Hepatic stellate cell (primary cell): ENCODE data around the gene ATG5.

ENCODE experiments used
- DNase-seq: peaks from one replicate; pipeline ENCODE4 v3.0.0; 2011; ENCODE audit warnings: low spot score

The ATG5 gene

DNA sequence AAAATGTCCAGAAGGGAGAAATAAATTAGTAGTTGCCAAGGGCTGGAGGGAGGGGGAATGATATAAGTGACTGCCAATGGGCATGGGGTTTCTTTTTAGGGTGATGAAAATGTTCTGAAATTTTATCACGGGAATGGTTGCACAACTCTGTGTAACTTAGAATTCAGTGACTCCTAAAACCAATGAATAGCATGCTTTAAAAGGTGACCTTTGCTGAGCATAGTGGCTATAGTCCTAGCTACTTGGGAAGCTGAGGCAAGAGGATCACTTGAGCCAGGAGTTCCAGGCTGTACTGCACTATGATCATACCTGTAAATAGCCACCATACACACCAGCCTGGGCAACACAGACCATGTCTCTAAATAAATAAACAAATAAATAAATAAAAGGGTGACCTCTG, 109.0 kb downstream of the ATG5 start:
- DNase-seq, result no peak

DNA sequence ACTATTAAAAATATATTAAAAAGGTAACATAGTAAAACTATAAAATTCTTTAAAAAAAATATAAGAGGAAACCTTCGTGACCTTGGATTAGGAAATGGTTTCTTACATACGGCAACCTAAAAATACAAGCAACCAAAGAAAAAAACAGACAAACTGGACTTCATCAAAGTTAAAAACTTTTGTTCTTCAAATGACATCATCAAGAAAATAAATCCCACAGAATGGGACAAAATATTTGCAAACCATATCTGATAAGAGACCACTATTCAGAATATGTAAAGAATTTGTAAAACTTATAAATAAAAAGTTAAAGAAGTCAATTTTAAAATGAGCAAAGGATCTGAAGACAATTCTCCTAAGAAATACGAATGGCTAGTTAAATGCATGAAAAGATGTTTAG, 110.0 kb downstream of the ATG5 start:
- DNase-seq, result no peak

- DNase-seq, result no peak
Measured at GRCh38 chr6:106214531-106214930, 111.0 kb downstream of the ATG5 start.

GRCh38 chr6:106213660-106214289, 111.8 kb downstream of the ATG5 start:
- no peak for DNase-seq

DNA sequence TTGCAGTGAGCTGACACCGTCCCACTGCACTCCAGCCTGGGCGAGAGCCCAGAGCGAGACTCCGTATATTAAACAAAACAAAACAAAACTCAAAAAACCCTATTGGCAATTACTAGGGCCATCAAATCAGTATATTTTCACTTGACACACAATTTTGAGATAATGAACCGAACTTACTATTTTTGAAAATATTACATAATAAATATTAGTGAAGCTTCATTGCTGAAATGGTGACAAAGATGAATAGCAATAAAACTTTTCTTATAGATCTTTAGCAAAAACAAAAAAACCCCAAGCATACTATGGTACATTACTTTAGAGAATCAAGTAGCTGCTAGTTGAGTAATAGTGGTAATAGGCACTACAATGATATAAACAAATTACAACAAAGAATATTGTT, 113.0 kb downstream of the ATG5 start:
- no peak for DNase-seq

- no peak for DNase-seq
Measured at GRCh38 chr6:106206905-106207304, 118.7 kb downstream of the ATG5 start.

GRCh38 chr6:106204961-106205360, 120.6 kb downstream of the ATG5 start:
- DNase-seq, result no peak

DNA sequence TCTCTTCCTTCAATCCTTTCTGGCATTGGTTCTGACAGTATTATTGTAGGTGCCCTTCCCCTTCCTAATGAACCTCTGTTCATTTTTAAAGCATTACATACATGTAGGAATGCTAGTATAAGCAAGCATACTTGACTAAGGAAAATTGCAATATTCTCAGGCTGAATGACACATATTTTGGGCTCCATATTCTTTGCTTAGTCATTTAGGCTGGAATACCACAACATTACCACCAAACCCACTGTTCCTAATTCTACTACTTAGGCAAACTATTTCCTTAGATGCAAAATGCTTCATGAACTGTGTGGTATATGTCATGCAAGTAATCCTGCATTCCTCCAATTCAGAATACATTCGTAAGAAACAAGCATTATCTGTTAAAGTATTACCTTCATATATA, 125.6 kb downstream of the ATG5 start:
- peak; percentile 61 for DNase-seq

DNA sequence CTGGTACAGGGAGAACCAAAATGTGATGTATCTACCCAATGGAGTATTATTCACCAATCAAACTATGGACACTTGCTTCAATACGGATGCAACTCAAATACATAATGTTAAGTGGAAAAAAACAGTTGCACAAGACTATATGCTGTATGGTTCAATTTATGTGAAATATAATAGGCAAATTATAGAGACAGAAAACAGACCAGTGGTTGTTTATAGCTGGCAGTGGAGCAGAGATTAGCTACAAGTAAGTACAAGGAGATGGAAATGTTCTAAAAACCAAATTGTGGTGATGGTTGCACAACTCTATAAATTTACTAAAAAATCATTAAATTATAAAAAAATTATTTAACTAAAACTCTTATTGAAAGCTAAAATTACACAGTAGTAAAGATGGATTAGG, 126.2 kb downstream of the ATG5 start:
- DNase-seq, result no peak

GRCh38 chr6:106197441-106197840, 128.1 kb downstream of the ATG5 start:
- no peak for DNase-seq

GRCh38 chr6:106194949-106195921, 130.3 kb downstream of the ATG5 start:
- no peak for DNase-seq

- DNase-seq, result no peak
Measured at GRCh38 chr6:106192824-106193223, 132.7 kb downstream of the ATG5 start.

DNA sequence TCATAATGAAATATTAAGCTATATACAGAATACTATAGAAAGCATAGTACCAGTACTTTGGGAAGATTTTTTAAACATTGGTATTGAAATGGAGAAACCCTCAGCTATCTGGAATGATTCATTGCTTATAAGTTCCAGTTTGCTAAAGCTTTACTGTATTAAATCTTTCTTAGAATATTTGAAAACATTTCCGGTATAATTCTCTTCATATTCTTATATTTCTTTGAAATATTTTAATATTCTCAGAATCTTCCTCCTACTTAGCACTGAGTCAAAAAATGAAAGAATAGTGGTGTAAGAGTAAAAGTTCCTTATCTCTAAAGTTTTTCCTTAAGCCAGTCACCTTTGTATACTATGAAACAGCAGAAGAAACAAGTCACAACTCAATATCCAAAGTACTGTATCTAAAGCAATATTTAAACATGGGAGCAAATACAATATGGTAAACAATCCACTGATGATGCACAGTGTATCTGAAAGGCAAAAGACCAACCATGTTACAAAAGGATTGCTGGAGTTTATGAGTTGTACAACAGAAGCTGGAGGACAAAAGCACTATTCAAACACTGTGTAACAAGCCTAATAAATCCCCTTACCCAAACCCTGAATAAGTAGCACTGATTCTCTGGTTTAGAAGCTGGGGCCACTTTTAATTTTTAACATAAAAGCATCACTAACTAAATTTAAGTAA, 137.3 kb downstream of the ATG5 start:
- no peak for DNase-seq

DNA sequence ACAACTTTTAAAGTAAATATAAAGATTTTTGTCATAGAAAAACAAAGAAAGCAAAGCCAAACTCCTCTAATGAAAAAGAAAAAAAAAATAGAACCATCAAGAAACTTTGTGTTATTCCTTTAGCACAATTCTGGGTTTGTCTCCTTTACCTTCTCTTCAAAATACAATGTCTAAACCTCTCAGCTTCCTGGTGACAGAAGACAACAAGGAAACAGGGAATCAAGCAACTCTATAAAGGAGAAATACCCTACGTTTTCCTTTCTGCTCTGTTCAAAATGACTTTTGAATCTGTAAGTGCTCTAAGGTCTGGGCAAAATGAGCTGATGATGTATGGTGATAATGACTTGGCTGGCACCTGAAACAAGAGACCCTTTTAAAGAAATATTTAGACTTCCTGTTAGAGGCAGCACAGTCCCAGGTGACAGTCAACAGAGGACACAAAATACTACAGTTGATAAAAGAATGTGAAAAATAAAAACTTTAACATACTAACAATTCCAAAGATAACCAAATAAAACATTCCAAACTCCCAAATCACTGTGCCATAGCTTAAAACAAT, 138.1 kb downstream of the ATG5 start:
- no peak for DNase-seq

- DNase-seq, result no peak
Measured at GRCh38 chr6:106186714-106187113, 138.8 kb downstream of the ATG5 start.

- DNase-seq, result no peak
Measured at GRCh38 chr6:106186172-106186571, 139.4 kb downstream of the ATG5 start.

DNA sequence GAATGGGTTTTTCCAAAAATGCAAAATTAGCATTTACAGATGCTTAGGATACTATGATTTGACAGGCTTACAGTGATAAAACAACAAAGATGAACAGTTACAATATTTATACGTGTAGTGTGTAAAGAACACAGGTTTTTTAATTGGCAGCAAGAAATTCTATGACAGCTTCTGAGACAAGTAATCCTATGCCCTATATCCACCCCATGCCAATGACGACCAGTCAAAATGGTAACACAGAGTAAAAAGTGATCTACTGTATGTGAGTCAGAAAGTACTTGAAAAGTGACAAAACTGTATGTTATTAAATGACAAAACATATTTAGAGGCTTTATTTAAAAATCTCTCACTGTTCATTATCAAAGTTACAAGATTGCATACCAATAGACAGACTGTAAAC, 139.9 kb downstream of the ATG5 start:
- no peak for DNase-seq

DNA sequence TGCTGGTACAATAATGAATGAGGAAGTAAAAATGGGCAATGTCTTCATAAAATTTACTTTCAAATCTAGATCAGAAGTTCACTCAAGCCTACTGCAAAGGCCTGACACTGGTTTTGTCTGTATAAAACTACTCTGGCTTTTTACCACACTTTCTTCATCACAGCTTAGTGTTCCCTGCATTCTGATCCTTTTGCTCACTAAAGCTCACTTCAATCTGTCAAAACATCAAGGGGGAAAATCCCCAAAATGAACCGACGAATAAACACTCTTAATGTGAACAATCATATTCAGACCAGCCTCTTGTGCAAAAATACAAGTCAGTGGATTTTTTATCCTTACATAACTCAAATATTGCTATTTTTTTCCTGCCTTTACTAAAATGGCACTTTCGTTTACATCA, 140.9 kb downstream of the ATG5 start:
- DNase-seq, result no peak

- no peak for DNase-seq
Measured at GRCh38 chr6:106183430-106183829, 142.1 kb downstream of the ATG5 start.

GRCh38 chr6:106182455-106182854, 143.1 kb downstream of the ATG5 start:
- DNase-seq, result no peak

DNA sequence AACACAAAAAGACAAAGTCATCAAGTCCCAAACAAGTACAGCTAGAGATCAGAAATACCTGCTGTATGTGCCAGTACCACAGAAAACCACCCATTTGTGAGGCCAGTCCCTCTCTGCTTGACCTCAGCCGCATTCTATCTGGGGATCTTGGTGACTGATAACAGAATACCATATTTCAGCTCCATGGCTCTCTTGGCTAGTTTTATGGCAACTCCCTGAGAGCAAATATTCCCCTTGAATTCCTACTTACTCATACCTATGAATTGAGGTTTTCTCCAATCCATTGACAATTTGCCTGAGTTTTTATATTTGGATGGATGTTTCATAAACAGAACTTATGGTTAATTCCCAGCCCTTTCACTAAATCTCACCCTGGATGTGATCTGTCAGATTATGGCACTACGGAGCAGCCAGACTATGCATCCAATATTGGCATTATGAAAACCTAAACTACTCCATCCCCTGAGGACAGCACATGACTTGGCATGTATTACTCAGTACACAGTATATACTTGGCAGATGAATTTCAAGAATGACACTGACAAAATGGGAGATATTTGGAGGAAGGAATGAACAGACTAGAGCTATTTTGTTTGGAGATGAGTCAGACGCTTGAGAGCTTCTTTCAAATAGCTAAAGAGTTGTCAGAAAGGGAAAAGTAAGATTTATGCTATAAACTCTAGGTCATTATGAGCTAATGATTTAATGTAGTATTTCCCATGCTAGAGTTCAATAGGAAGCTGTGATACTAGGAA, 143.7 kb downstream of the ATG5 start:
- DNase-seq, result peak; percentile 51

DNA sequence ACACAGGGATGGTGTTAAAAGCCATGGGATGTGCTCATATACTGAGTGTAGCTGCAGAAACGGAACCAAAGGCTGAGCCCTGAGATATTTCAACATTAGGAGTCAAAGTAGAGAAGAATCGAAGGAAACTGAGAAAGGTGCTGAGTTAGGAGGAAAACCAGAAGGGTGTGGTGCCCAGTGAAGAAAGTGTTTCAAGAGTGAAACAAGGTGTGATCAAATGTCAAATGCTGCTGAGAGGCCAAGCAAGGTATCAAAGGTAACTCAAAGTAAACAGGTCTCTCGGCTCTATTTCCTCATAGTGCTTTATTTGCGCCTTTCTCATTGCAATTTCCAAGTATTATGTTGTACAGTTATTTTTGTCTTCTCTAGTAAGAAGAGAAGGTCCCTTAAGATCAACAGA, 145.4 kb downstream of the ATG5 start:
- DNase-seq, result no peak
